Ishikawa (cell line): ENCODE results near the gene CACNA1C.

Experiments used
- CEBPB ChIP-seq: IDR thresholded peaks from 2 replicates; pipeline ENCODE4 v1.6.1; 2012
- CREB1 ChIP-seq: IDR thresholded peaks from 2 replicates; pipeline ENCODE4 v1.6.1; 2012; ENCODE audit warnings: low read depth
- EGR1 ChIP-seq: IDR thresholded peaks from 2 replicates; pipeline ENCODE4 v1.6.1; 2012
- EP300 ChIP-seq: IDR thresholded peaks from 2 replicates; pipeline ENCODE4 v1.6.1; 2012; ENCODE audit warnings: borderline replicate concordance
- FOXM1 ChIP-seq: IDR thresholded peaks from 2 replicates; pipeline ENCODE4 v1.6.1; 2012; ENCODE audit warnings: low read depth, borderline replicate concordance
- MAX ChIP-seq: IDR thresholded peaks from 2 replicates; pipeline ENCODE4 v1.6.1; 2012
- NFIC ChIP-seq: IDR thresholded peaks from 2 replicates; pipeline ENCODE4 v1.6.1; 2012
- RAD21 ChIP-seq: IDR thresholded peaks from 2 replicates; pipeline ENCODE4 v1.6.1; 2012; ENCODE audit warnings: low read depth
- REST ChIP-seq: IDR thresholded peaks from 2 replicates; pipeline ENCODE4 v1.6.1; 2012; ENCODE audit warnings: low read depth, mild to moderate bottlenecking
- TAF1 ChIP-seq: IDR thresholded peaks from 2 replicates; pipeline ENCODE4 v1.6.1; 2012; ENCODE audit warnings: low read depth, mild to moderate bottlenecking
- TCF12 ChIP-seq: IDR thresholded peaks from 2 replicates; pipeline ENCODE4 v1.6.1; 2012; ENCODE audit warnings: low read depth
- TEAD4 ChIP-seq: IDR thresholded peaks from 2 replicates; pipeline ENCODE4 v1.6.1; 2012
- USF1 ChIP-seq: IDR thresholded peaks from 2 replicates; pipeline ENCODE4 v1.6.1; 2012
- YY1 ChIP-seq: IDR thresholded peaks from 2 replicates; pipeline ENCODE4 v1.6.1; 2012; ENCODE audit warnings: low read depth
- ZBTB7A ChIP-seq: IDR thresholded peaks from 2 replicates; pipeline ENCODE4 v1.6.1; 2012; ENCODE audit warnings: low read depth

CACNA1C gene

GRCh38 chr12:2372735-2373134, 319.9 kb downstream of the CACNA1C start:
- no peak for TF ChIP-seq USF1
- TF ChIP-seq CREB1: no peak
- no peak for TF ChIP-seq REST
- TF ChIP-seq CEBPB: no peak
- no peak for TF ChIP-seq ZBTB7A
- no peak for TF ChIP-seq TEAD4
- no peak for TF ChIP-seq EGR1
- no peak for TF ChIP-seq NFIC
- no peak for TF ChIP-seq FOXM1
- no peak for TF ChIP-seq RAD21
- TF ChIP-seq YY1: no peak

- no peak for TF ChIP-seq YY1
- no peak for TF ChIP-seq TEAD4
- no peak for TF ChIP-seq FOXM1
- TF ChIP-seq USF1: no peak
- TF ChIP-seq ZBTB7A: no peak
- TF ChIP-seq CREB1: no peak
- TF ChIP-seq TCF12: no peak
- no peak for TF ChIP-seq REST
- no peak for TF ChIP-seq NFIC
- no peak for TF ChIP-seq RAD21
- TF ChIP-seq MAX: no peak
These were observed 320.5 kb downstream of the CACNA1C start for GRCh38 chr12:2373307-2373706.

- TF ChIP-seq NFIC (no peak), RAD21 (no peak), TEAD4 (no peak), EP300 (no peak)
These were observed 321.5 kb downstream of the CACNA1C start for GRCh38 chr12:2374092-2374906.

- TF ChIP-seq NFIC (no peak), EP300 (no peak), USF1 (no peak), CEBPB (no peak), TEAD4 (no peak), RAD21 (no peak), REST (no peak), TCF12 (no peak), YY1 (no peak), MAX (no peak), EGR1 (no peak), CREB1 (no peak), ZBTB7A (no peak), FOXM1 (no peak), TAF1 (no peak)
These were observed 323.1 kb downstream of the CACNA1C start for GRCh38 chr12:2375871-2376270.
